HL-60 (cell line): Measurements from ENCODE around the gene KSR1.

Source experiments
- DNase-seq, 2 experiments: peaks; one replicate each; pipeline ENCODE4 v3.0.0-alpha.2; 2010 to 2020; ENCODE audit warnings: low read depth in 1 of 2, low spot score in 1 of 2
- H3K27ac ChIP-seq: fragments of 250-450 bp; sonication (Bioruptor Pico); replicated peaks from 2 replicates; pipeline ENCODE4 v1.5.1; 2020; ENCODE audit warnings: mild to moderate bottlenecking, moderate library complexity
- H3K27me3 ChIP-seq: fragments of 250-450 bp; sonication (Bioruptor Pico); 2 replicates; pipeline ENCODE4 v1.5.1; 2021; ENCODE audit warnings: mild to moderate bottlenecking, moderate library complexity; ENCODE audit not compliant: insufficient read depth, poor library complexity, severe bottlenecking
- H3K4me3 ChIP-seq: replicated peaks from 2 replicates; pipeline ENCODE4 v1.5.1; 2011; ENCODE audit warnings: mild to moderate bottlenecking, control low read depth, low read length; ENCODE audit not compliant: insufficient read depth
- GABPA ChIP-seq: IDR thresholded peaks from 2 replicates; pipeline ENCODE4 v1.6.1; 2012; ENCODE audit warnings: low read depth
- POLR2AphosphoS5 ChIP-seq: IDR thresholded peaks from 2 replicates; pipeline ENCODE4 v1.6.1; 2012; ENCODE audit warnings: low read depth
- SPI1 ChIP-seq: IDR thresholded peaks from 2 replicates; pipeline ENCODE4 v1.6.1; 2012; ENCODE audit warnings: low read depth, mild to moderate bottlenecking, borderline replicate concordance
- TF ChIP-seq, protein P1 (sequence below): IDR thresholded peaks from 2 replicates; pipeline ENCODE4 v1.6.1; 2012; ENCODE audit warnings: low read depth; ENCODE audit not compliant: insufficient replicate concordance
- TF ChIP-seq, protein P2 (sequence below): IDR thresholded peaks from one replicate; pipeline ENCODE4 v1.5.1; 2011; ENCODE audit warnings: low read length, control low read depth, inconsistent platforms; ENCODE audit not compliant: insufficient read depth

Gene KSR1

DNA sequence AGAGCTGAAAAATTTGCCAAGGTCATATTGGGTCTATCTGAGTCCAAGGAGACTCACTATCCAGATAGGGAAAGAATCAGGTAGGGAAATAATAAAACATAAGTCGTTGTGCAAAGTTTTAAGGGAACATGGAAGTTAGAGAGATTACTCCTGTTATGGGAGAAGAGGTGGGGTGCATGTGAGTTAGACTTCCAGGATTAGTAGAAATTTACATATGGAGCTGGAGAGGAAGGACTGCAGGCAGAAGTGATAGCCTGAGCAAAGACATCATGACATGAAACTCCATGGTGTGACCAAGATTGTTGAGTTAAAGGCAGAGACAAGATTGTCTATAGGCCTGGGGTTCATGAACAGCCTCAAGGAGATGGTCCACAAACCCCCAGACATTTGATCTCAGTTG, 5.8 kb upstream of the KSR1 start:
- no peak for DNase-seq
- H3K27me3 ChIP-seq, result no peaks in the 10 kb centered on the region
- TF ChIP-seq, protein P1, sequence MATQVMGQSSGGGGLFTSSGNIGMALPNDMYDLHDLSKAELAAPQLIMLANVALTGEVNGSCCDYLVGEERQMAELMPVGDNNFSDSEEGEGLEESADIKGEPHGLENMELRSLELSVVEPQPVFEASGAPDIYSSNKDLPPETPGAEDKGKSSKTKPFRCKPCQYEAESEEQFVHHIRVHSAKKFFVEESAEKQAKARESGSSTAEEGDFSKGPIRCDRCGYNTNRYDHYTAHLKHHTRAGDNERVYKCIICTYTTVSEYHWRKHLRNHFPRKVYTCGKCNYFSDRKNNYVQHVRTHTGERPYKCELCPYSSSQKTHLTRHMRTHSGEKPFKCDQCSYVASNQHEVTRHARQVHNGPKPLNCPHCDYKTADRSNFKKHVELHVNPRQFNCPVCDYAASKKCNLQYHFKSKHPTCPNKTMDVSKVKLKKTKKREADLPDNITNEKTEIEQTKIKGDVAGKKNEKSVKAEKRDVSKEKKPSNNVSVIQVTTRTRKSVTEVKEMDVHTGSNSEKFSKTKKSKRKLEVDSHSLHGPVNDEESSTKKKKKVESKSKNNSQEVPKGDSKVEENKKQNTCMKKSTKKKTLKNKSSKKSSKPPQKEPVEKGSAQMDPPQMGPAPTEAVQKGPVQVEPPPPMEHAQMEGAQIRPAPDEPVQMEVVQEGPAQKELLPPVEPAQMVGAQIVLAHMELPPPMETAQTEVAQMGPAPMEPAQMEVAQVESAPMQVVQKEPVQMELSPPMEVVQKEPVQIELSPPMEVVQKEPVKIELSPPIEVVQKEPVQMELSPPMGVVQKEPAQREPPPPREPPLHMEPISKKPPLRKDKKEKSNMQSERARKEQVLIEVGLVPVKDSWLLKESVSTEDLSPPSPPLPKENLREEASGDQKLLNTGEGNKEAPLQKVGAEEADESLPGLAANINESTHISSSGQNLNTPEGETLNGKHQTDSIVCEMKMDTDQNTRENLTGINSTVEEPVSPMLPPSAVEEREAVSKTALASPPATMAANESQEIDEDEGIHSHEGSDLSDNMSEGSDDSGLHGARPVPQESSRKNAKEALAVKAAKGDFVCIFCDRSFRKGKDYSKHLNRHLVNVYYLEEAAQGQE, result no peak
- TF ChIP-seq GABPA (no peak), SPI1 (no peak), POLR2AphosphoS5 (no peak)
- TF ChIP-seq, protein P2, sequence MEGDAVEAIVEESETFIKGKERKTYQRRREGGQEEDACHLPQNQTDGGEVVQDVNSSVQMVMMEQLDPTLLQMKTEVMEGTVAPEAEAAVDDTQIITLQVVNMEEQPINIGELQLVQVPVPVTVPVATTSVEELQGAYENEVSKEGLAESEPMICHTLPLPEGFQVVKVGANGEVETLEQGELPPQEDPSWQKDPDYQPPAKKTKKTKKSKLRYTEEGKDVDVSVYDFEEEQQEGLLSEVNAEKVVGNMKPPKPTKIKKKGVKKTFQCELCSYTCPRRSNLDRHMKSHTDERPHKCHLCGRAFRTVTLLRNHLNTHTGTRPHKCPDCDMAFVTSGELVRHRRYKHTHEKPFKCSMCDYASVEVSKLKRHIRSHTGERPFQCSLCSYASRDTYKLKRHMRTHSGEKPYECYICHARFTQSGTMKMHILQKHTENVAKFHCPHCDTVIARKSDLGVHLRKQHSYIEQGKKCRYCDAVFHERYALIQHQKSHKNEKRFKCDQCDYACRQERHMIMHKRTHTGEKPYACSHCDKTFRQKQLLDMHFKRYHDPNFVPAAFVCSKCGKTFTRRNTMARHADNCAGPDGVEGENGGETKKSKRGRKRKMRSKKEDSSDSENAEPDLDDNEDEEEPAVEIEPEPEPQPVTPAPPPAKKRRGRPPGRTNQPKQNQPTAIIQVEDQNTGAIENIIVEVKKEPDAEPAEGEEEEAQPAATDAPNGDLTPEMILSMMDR, result no peak
- no peak overlapping the region for H3K27ac ChIP-seq
- H3K4me3 ChIP-seq, result no peak overlapping the region

DNA sequence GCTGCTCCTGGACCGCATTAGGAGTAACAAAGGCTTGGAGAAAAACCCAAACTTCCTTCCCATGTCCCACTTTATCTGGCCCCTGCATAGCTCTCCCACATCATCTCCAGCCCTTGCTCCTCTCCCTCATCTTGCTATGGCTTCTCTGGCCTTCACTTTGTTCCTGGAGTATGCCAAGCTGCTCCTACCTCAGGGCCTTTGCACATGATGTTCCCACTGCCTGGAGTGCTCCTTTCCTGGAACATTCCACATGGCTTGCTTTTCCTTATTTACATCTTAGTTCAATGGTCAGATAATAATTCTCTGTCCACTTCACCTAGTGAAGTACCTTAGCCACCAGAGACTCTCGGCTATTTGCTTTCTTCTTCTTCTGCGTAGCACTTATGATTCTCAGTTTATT, 4.3 kb upstream of the KSR1 start:
- no peak overlapping the region for H3K4me3 ChIP-seq
- H3K27ac ChIP-seq, result no peak overlapping the region
- TF ChIP-seq, protein P1, result no peak
- TF ChIP-seq SPI1, result no peak
- no peak for TF ChIP-seq POLR2AphosphoS5
- TF ChIP-seq GABPA, result no peak
- TF ChIP-seq, protein P2, result no peak
- no peak for DNase-seq
- no peaks in the 10 kb centered on the region for H3K27me3 ChIP-seq

DNA sequence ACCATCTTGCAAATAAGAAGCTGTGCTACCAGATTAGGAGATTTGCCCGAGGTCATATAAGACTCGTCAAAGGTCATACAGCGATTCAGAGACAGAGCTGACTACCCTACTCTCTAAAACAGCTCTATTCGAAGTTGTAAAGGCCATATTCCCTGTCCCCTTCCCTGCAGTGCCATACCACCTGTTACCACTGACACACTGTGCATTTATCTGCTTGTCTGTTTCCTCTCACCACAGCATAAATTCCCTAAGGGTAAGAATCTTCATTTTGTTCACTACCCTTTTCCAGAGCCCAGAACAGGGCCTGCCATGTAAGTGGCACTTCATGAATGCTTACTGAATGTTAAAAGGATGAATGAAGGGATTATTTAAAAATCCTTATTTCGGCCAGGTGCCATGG, 3.4 kb upstream of the KSR1 start:
- Histone ChIP-seq H3K4me3 (no peak overlapping the region), H3K27me3 (no peaks in the 10 kb centered on the region), H3K27ac (no peak overlapping the region)
- TF ChIP-seq POLR2AphosphoS5, result no peak
- DNase-seq, result no peak

DNA sequence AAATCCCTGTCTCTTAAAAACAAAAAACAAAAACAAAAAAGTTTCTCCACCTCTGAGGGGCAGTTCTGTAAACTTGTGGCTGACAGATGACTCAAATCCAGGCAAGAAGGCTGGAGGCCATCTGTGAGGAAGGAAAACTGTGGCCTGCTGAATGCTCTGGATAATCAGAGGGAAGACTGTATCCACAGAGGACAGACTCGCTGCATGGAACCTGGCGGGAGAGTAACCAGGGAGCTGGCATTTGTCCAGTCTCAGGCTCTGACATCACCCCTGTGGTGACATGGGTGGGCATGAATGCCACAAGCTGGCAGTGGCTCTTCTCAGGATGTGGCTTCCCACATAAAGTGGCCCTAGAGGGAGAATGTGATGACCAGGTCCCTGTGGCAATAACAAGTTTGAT, 2.8 kb upstream of the KSR1 start:
- Histone ChIP-seq H3K27me3 (no peaks in the 10 kb centered on the region), H3K4me3 (no peak overlapping the region), H3K27ac (no peak overlapping the region)
- no peak for DNase-seq
- TF ChIP-seq GABPA (no peak), SPI1 (no peak), POLR2AphosphoS5 (no peak)
- TF ChIP-seq, protein P1, result no peak
- TF ChIP-seq, protein P2, result no peak
